ENCODE results near the gene GPR132.

- TF ChIP-seq BRD9 (IDR thresholded peaks at IDR 0.05; ENCODE audit: low read depth, partially characterized antibody): no peak
- no peak for TF ChIP-seq ESRRA (IDR thresholded peaks at IDR 0.05; ENCODE audit: borderline replicate concordance, low read depth)
- TF ChIP-seq KLF16 (IDR thresholded peaks at IDR 0.05): no peak
These were observed 8.9 kb downstream of the GPR132 start for GRCh38 chr14:105056303-105056831.

Data from K562 (cell line).